HUES48 (cell line): ENCODE results near the gene SPAG6.

Experiments used
- H3K27ac ChIP-seq: one replicate; pipeline ENCODE4 v1.7.0; 2013; ENCODE audit warnings: low read depth, low read length, inconsistent platforms
- H3K27me3 ChIP-seq: 2 replicates; pipeline ENCODE4 v1.6.1; 2013; ENCODE audit warnings: mild to moderate bottlenecking, low read length; ENCODE audit not compliant: control insufficient read depth, insufficient read depth
- H3K36me3 ChIP-seq: 2 replicates; pipeline ENCODE4 v1.6.1; 2013; ENCODE audit warnings: low read length; ENCODE audit not compliant: control insufficient read depth, insufficient read depth
- H3K4me1 ChIP-seq: 2 replicates; pipeline ENCODE4 v1.6.1; 2013; ENCODE audit warnings: mild to moderate bottlenecking, low read length; ENCODE audit not compliant: control insufficient read depth, insufficient read depth
- H3K4me3 ChIP-seq: 2 replicates; pipeline ENCODE4 v1.5.1; 2013; ENCODE audit warnings: mild to moderate bottlenecking, low read depth, low read length
- H3K9ac ChIP-seq: 2 replicates; pipeline ENCODE4 v1.6.1; 2013; ENCODE audit warnings: mild to moderate bottlenecking, low read depth, low read length, moderate library complexity
- H3K9me3 ChIP-seq: 2 replicates; pipeline ENCODE4 v1.6.1; 2013; ENCODE audit warnings: low read length; ENCODE audit not compliant: control insufficient read depth, insufficient read depth

The SPAG6 gene

DNA sequence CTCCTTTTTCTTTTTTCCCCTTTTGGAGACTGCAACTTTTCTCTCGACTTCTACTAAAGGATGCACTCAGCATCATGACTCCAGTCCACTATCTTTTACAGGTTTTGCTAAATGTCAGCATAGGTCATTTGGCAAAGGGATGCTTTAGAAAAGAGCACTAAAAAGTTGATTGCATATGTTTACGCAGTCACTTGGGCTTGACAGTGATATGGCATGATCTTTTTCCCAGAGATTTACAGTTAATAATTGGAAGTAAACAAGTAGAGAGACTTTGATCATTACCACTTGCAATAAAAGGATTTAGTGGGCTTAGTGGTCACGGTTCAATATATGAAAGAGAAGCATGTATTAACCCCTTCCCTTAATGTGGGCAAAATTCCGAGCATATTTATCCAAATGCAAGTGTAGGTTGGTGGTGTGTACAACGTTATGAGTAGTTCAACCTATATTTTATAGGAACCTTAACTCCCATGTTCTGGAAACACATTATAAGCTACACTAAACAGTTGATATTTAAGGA is 22.6 kb upstream of the SPAG6 start:
- Histone ChIP-seq H3K36me3 (no peaks in the 10 kb centered on the region), H3K27me3 (peaks cover 82% of the 10 kb centered on the region), H3K4me3 (peak overlapping the region; percentile 60), H3K27ac (no peak overlapping the region), H3K4me1 (peaks cover 56% of the 10 kb centered on the region), H3K9me3 (no peaks in the 10 kb centered on the region), H3K9ac (no peak overlapping the region)

DNA sequence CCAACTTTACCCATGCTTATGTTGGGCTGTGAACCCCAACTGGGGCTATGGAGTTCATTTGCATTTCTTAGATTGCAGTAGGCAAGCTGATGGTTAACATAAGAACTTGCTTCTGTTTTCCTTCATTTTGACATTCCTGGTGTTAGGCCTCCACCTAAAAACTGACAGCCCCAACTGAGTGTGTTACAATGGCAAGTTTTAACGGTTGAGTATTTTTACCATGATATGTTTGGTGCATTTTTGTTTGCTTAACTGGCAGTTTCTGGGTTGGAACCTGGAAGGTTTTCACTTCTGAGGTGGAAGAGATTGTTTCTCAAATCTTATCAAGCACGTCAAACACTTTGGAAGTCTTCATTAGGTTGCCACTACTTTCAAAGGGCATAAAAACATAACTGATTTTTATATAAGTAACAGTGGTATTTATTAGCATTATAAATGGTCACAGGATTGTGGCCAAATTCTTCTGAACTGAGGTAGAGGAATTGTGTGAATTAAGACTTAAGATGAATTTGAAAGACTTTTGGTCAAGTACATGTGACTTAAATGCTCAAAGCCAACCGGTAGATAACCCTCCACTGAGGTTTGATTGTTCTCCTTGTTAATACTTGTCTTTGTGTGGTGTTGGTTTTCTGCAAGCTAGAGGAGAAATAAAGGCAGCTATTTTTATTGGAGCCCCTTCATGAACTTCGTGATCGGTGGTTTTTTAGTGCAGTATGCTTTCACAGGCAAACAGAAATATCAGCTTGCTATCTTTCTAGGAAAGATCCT is 21.6 kb upstream of the SPAG6 start:
- Histone ChIP-seq H3K27me3 (peaks cover 82% of the 10 kb centered on the region), H3K9me3 (no peaks in the 10 kb centered on the region), H3K4me1 (peaks cover 46% of the 10 kb centered on the region), H3K27ac (no peak overlapping the region), H3K9ac (no peak overlapping the region), H3K4me3 (no peak overlapping the region), H3K36me3 (no peaks in the 10 kb centered on the region)

DNA sequence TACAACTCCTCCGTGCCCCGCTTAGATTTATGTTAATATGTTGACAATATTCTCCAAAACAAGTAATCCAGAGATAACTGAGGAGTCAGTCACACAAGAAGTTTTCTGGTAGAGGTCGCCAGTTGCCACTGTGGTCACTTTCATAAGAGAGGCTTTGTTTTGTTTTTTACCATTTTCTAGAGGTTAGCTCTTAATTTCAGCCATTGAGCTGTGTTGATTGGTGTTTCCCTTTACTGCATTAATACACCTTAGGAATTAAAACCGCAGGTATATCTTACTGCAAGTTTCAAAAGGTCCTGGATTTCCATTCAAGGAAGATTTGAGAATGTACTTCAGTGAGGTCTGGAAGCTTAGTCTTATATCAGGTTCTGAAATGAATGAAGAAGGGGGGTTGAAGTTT is 20.9 kb upstream of the SPAG6 start:
- Histone ChIP-seq H3K9me3 (no peaks in the 10 kb centered on the region), H3K4me3 (no peak overlapping the region), H3K27me3 (peaks cover 82% of the 10 kb centered on the region), H3K4me1 (peaks cover 43% of the 10 kb centered on the region), H3K36me3 (no peaks in the 10 kb centered on the region), H3K27ac (no peak overlapping the region), H3K9ac (no peak overlapping the region)

GRCh38 chr10:22324893-22325271 is 20.4 kb upstream of the SPAG6 start:
- Histone ChIP-seq H3K27ac (no peak overlapping the region), H3K9ac (no peak overlapping the region), H3K36me3 (no peaks in the 10 kb centered on the region), H3K4me1 (peaks cover 43% of the 10 kb centered on the region), H3K4me3 (peak overlapping the region; percentile 62), H3K27me3 (peaks cover 82% of the 10 kb centered on the region), H3K9me3 (no peaks in the 10 kb centered on the region)

DNA sequence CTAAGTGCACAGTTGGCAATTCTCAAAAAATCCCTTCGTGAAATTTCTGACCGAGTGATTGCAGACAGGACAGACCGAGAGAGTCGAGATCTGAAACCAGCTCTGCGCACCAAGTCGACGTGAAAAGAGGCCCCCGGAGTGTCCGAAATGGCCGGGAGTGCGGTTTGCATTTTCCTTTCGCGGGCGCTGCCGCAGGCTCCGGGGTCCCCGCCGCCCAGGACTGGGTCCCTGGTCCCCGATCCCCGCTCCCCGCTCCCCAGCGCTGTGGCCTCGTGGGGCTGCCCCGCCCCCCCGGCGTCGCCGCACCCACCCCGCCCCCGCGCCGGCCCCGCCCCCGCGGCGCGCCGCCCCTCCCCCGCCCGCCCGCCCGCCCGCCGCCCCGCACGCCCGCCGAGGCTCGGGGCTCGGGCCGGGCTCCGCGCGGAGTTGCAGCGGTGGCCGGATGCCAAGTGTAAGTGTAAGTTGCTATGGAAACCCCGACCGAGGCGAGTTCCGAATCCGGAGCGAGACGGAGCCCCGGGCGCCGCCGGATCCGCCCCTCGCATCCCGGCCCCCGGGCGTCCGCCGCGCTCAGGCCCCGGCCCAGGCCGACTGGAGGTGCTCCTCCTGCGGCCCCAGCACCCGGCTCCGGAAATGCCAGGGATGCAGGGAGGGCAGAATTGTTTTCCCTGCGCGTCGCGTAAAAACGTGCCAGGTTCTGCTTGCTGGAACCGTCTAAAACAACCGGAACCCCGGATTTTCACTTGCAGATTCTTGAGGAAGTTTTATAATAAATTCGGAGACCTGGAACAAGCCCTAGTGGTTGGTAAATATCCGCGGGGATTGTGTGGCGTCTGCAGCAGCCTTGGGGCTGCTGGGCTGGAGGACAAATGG is 19.8 kb upstream of the SPAG6 start:
- Histone ChIP-seq H3K9ac (no peak overlapping the region), H3K9me3 (no peaks in the 10 kb centered on the region), H3K27ac (no peak overlapping the region), H3K4me1 (peaks cover 40% of the 10 kb centered on the region), H3K36me3 (no peaks in the 10 kb centered on the region), H3K4me3 (peak overlapping the region; percentile 63), H3K27me3 (peaks cover 83% of the 10 kb centered on the region)

DNA sequence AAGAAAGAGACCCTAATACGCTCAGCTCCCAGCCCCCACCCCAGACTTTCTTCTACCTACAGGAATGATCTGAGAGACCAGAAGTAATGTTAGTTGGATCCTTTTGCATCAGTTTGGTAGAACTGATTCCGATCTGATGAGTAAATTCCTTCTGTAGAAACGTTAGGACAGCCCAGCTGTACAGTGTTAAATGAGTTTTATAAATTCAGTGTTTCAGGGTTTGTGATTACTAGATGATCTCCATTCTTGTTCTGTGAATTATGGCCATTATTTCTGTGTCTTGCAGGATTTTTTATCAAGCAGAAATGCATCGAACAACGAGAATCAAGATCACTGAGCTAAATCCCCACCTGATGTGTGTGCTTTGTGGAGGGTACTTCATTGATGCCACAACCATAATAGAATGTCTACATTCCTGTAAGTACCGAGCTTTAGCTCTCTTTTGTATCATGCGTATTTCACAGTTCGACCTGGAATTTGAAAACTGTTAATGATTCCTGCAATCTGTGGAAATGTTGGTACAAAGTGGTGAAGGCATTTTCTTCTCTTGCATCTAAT is 19.1 kb upstream of the SPAG6 start:
- H3K4me1 ChIP-seq: peaks cover 40% of the 10 kb centered on the region
- H3K9ac ChIP-seq: no peak overlapping the region
- H3K27me3 ChIP-seq: peaks cover 91% of the 10 kb centered on the region
- no peaks in the 10 kb centered on the region for H3K36me3 ChIP-seq
- H3K9me3 ChIP-seq: no peaks in the 10 kb centered on the region
- H3K4me3 ChIP-seq: peak overlapping the region; percentile 63
- H3K27ac ChIP-seq: no peak overlapping the region

DNA sequence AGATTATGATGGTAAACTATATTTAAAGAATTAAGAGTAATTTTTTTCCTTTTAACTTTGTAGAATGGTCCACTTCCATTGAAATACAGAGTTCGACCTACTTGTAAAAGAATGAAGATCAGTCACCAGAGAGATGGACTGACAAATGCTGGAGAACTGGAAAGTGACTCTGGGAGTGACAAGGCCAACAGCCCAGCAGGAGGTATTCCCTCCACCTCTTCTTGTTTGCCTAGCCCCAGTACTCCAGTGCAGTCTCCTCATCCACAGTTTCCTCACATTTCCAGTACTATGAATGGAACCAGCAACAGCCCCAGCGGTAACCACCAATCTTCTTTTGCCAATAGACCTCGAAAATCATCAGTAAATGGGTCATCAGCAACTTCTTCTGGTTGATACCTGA is 16.1 kb upstream of the SPAG6 start:
- Histone ChIP-seq H3K9me3 (no peaks in the 10 kb centered on the region), H3K27me3 (peaks cover 96% of the 10 kb centered on the region), H3K4me3 (no peak overlapping the region), H3K27ac (no peak overlapping the region), H3K4me1 (peaks cover 45% of the 10 kb centered on the region), H3K36me3 (no peaks in the 10 kb centered on the region), H3K9ac (no peak overlapping the region)

DNA sequence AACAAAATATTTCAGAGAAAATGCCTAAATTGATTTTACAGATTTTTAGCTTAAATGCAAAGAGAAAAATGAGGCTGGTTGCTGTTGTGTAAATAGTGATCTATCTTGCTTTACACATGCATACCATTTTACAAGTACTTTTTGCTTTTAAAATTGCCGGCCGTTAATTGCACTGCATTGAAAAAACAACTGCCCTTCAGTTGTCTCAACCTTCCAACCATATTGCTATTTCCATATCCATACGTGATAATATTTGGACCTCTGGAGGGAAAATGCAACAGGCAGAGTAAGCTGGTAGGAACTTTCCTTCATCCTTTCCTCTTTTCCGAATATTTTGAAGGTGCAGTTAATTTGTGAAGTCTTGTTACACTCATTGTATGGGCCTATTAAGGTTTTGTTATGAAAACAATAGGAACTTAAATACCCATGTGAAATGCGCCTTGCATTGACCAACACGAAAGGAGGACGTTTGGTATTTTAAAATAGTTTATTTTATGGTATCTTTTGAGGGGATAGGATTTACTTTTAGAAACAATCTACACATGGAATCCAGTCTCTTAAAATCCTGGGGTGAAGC is 13.1 kb upstream of the SPAG6 start:
- Histone ChIP-seq H3K9ac (no peak overlapping the region), H3K9me3 (no peaks in the 10 kb centered on the region), H3K27me3 (peaks cover 100% of the 10 kb centered on the region), H3K36me3 (no peaks in the 10 kb centered on the region), H3K27ac (no peak overlapping the region), H3K4me3 (no peak overlapping the region), H3K4me1 (peaks cover 27% of the 10 kb centered on the region)

DNA sequence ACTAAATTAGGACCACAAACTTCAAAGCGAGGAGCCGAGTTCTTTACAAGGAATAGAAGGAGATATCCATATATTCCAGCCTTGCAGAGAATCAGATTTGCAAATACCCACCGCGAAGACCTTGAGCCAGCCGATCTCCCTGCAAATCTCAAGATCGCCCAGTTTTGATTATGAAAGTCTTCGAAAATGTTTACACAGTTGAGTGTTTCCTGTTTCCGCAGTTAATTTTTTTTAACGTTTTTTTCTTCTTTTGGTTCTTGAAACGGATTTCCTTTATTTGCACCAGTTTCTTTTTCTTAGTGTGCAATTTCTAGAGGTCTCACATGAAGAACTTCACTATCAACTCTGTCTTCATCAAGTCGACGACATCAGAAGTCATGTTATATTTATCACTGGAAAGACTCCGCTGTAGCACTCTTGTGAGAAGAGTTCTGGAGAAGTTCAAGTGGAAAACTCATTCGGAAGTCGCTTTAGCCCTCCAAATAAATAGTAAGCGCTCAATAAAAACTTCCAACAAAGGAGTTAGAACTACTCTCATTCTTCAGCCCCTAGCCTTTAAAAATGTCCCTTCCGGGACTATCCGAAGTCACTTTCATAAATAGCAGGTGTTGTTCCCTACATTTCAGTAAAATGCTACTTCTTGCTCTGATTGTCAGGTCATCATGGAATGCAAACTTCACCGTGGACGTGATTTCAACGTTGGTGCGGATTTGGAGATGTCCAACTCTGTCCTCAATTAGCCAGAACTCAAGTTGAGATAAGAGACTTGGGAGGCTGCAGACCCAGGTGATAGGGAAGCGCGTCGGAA is 11.9 kb upstream of the SPAG6 start:
- Histone ChIP-seq H3K9ac (no peak overlapping the region), H3K36me3 (no peaks in the 10 kb centered on the region), H3K9me3 (no peaks in the 10 kb centered on the region), H3K4me1 (peaks cover 35% of the 10 kb centered on the region), H3K4me3 (peak overlapping the region; percentile 52; the same call in 1 of the 2 replicates), H3K27ac (no peak overlapping the region), H3K27me3 (peaks cover 100% of the 10 kb centered on the region)

- peak overlapping the region; percentile 52 for H3K4me3 ChIP-seq
- no peak overlapping the region for H3K27ac ChIP-seq
- H3K9ac ChIP-seq: no peak overlapping the region
- no peaks in the 10 kb centered on the region for H3K9me3 ChIP-seq
- H3K4me1 ChIP-seq: peaks cover 38% of the 10 kb centered on the region
- no peaks in the 10 kb centered on the region for H3K36me3 ChIP-seq
- peaks cover 100% of the 10 kb centered on the region for H3K27me3 ChIP-seq
Observed at GRCh38 chr10:22333975-22334282, 11.4 kb upstream of the SPAG6 start.
